D721Med (cell line): Measurements from ENCODE around the gene NR1I3.

Experiments
- DNase-seq: peaks from one replicate; pipeline ENCODE4 v3.0.0; 2011; ENCODE audit warnings: low spot score; ENCODE audit not compliant: insufficient read length
- FAIRE-seq: peaks from 2 replicates; lab custom pipeline; 2011; peaks lifted over from hg19 to GRCh38; lab: Jason Lieb, UNC
- CTCF ChIP-seq: IDR thresholded peaks from 2 replicates; pipeline ENCODE4 v1.5.1; 2012; ENCODE audit warnings: mild to moderate bottlenecking, control low read depth; ENCODE audit not compliant: insufficient read depth; ENCODE audit errors: missing control alignments

Gene NR1I3

GRCh38 chr1:161244888-161245287, 6.9 kb upstream of the NR1I3 start:
- FAIRE-seq (no peak), DNase-seq (no peak)
- TF ChIP-seq CTCF: no peak

- no peak for DNase-seq
- no peak for TF ChIP-seq CTCF
- no peak for FAIRE-seq
These were observed 4.3 kb upstream of the NR1I3 start for GRCh38 chr1:161242313-161242712.

GRCh38 chr1:161241682-161242081, 3.7 kb upstream of the NR1I3 start:
- TF ChIP-seq CTCF: no peak
- DNase-seq: no peak
- no peak for FAIRE-seq

- TF ChIP-seq CTCF: no peak
- no peak for DNase-seq
- no peak for FAIRE-seq
These were observed 1.8 kb downstream of the NR1I3 start for GRCh38 chr1:161235957-161236775.

GRCh38 chr1:161233102-161233501, 4.9 kb downstream of the NR1I3 start:
- FAIRE-seq (no peak), DNase-seq (no peak)
- no peak for TF ChIP-seq CTCF

- FAIRE-seq: no peak
- no peak for TF ChIP-seq CTCF
- no peak for DNase-seq
These were observed 7.2 kb downstream of the NR1I3 start for GRCh38 chr1:161230762-161231161.

- peak; percentile 40 for TF ChIP-seq CTCF
- FAIRE-seq (no peak), DNase-seq (no peak)
These were observed 8.1 kb downstream of the NR1I3 start for GRCh38 chr1:161229896-161230295.
